ENCODE measurements around the gene LENEP. TPM values are rescaled to one million over a fixed set of nuclear protein-coding genes. Genes with fewer than 3 reads are reported as not detected.

LENEP gene
- total RNA-seq, 2 donors from 2014 or later = not detected

DNA sequence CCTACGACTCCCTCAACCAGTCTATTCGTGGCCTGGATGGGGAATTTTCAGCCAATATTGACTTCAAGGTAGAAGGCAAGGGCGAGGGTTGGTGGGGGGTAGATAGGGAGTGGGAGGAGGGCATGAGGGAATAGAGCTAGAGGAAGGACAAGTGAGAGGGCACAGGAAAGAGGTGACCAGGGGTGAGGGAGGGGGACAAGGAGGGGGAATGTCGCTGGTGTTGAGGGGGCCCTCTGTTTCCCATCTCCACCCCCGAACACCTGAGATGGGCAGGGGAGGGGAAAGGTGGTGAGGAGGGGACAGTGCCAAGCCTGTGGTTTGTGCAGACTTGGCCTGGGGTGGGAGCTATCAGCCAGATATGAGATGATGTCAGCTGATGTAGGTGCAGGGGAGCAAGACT lies 49.4 kb downstream of the LENEP start:
- no peaks in the 10 kb centered on the region for H3K9me3 ChIP-seq
- H3K27me3 ChIP-seq = no peaks in the 10 kb centered on the region
- 68 to 69% methylated on average over 5 of the region's 5 CpGs for WGBS, 2 donors
- no peak for ATAC-seq
- TF ChIP-seq, protein P1, sequence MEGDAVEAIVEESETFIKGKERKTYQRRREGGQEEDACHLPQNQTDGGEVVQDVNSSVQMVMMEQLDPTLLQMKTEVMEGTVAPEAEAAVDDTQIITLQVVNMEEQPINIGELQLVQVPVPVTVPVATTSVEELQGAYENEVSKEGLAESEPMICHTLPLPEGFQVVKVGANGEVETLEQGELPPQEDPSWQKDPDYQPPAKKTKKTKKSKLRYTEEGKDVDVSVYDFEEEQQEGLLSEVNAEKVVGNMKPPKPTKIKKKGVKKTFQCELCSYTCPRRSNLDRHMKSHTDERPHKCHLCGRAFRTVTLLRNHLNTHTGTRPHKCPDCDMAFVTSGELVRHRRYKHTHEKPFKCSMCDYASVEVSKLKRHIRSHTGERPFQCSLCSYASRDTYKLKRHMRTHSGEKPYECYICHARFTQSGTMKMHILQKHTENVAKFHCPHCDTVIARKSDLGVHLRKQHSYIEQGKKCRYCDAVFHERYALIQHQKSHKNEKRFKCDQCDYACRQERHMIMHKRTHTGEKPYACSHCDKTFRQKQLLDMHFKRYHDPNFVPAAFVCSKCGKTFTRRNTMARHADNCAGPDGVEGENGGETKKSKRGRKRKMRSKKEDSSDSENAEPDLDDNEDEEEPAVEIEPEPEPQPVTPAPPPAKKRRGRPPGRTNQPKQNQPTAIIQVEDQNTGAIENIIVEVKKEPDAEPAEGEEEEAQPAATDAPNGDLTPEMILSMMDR (IDR thresholded peaks at IDR 0.05) = no peak
- no peak for TF ChIP-seq POLR2A (IDR thresholded peaks at IDR 0.05)
- H3K27ac ChIP-seq = no peak overlapping the region
- peaks cover 6% of the 10 kb centered on the region for H3K4me1 ChIP-seq
- intact Hi-C loops (cut with DNase I) = no loop called here
- no peak overlapping the region for H3K4me3 ChIP-seq
- no peaks in the 10 kb centered on the region for H3K36me3 ChIP-seq (replicated peaks in 1 of 2; ENCODE audit: insufficient read depth in 1 of 2, low read depth in 2 of 2)
- DNase-seq = no peak

DNA sequence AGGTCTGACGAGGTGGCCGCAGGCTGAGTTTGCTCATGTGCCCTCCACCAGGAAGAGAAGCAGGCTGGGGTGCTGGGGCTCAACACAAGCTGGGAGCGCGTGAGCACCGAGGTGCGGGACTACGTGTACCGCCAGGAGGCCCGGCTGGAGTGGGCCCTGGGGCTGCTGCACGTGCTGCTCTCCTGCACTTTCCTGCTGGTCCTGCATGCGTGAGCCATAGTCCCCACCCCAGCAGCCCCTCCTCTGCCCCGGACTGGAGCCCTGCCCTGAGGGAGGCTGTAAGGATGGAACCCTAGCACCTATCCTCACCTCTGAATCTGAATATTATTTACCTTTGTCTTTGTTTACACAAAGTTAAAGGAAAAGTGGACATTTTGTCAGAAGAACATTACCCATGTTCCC lies 49.9 kb downstream of the LENEP start:
- Histone ChIP-seq H3K4me1 (peaks cover 6% of the 10 kb centered on the region), H3K9me3 (no peaks in the 10 kb centered on the region), H3K27me3 (no peaks in the 10 kb centered on the region), H3K4me3 (no peak overlapping the region), H3K36me3 (replicated peaks in 1 of 2; ENCODE audit: insufficient read depth in 1 of 2, low read depth in 2 of 2) (no peaks in the 10 kb centered on the region), H3K27ac (no peak overlapping the region)
- TF ChIP-seq POLR2A (IDR thresholded peaks at IDR 0.05) = no peak
- ATAC-seq = no peak
- intact Hi-C loops (cut with DNase I) = no loop called here
- peak in 1 of 4 donors; percentile 24 for DNase-seq
- WGBS, 2 donors = 54 to 72% methylated on average over 6 to 12 of the region's 12 CpGs

DNA sequence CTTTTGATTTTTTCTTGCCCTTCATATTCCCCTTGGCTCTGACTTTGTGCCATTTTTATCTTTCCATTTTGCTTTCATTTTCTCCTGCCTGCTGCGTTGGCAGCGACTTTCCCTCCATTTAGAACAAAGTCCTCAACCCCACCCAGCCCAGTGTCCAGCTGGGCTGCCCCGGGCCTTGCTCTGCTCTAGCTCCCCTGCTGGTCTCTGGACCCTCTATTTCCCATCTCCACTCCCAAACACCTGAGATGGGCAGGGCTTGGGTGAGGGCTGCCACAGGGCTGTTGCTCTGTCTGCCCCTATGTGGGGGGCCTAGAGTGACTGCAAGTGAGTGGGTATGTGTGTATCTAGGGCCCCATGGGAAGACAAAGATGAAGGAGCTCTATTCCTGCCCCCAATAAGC lies 50.4 kb downstream of the LENEP start:
- Histone ChIP-seq H3K4me1 (peaks cover 6% of the 10 kb centered on the region), H3K27me3 (no peaks in the 10 kb centered on the region), H3K4me3 (no peak overlapping the region), H3K36me3 (replicated peaks in 1 of 2; ENCODE audit: insufficient read depth in 1 of 2, low read depth in 2 of 2) (no peaks in the 10 kb centered on the region), H3K27ac (no peak overlapping the region), H3K9me3 (no peaks in the 10 kb centered on the region)
- no peak for ATAC-seq
- 53 to 60% methylated on average over 3 of the region's 3 CpGs for whole genome bisulfite sequencing, 2 donors
- no peak for TF ChIP-seq POLR2A (IDR thresholded peaks at IDR 0.05)
- TF ChIP-seq, protein P1 (IDR thresholded peaks at IDR 0.05) = no peak
- DNase-seq = no peak
- intact Hi-C loops (cut with DNase I) = no loop called here

Small RNA genes lying within 50 kb of the gene (microRNA-seq; reads per million reads assigned to microRNA genes)
- gene MIR4258 (ENCODE audit: borderline number of aligned reads in 2 of 2, borderline replicate concordance in 2 of 2) = 0 reads per million in 2 donors

Small RNA genes lying within 50 kb of the gene (small RNA-seq; reads per million reads assigned to genes)
- not detected for gene MIR4258
- not detected for gene RF00017

Other genes with a start within 250 kb of the LENEP start
- 1 to 10 TPM in 1 of 2 donors, under 1 TPM in 1; 0.33 to 1.6 TPM for gene KCNN3, start 123.3 kb upstream of the LENEP start, total RNA-seq
- gene PMVK, start 56.9 kb upstream of the LENEP start, total RNA-seq = 10 to 100 TPM in 1 of 2 donors, 1 to 10 TPM in 1; 7.0 to 18.5 TPM
- gene PBXIP1, start 37.5 kb upstream of the LENEP start, total RNA-seq = 10 to 100 TPM; 26.0 to 60.7 TPM
- 10 to 100 TPM; 10.9 to 15.2 TPM for gene PYGO2, start 31.8 kb upstream of the LENEP start, total RNA-seq
- gene SHC1, start 22.8 kb upstream of the LENEP start, total RNA-seq = 10 to 100 TPM; 38.1 to 45.5 TPM
- gene CKS1B, start 18.9 kb upstream of the LENEP start, total RNA-seq = 10 to 100 TPM; 15.6 to 29.0 TPM
- gene FLAD1, start 10.2 kb upstream of the LENEP start, total RNA-seq = 10 to 100 TPM; 10.1 to 51.4 TPM
- 10 to 100 TPM; 30.1 to 34.3 TPM for gene ZBTB7B, start 9.2 kb downstream of the LENEP start, total RNA-seq
- 1 to 10 TPM in 1 of 2 donors, under 1 TPM in 1; 0.33 to 1.8 TPM for gene DCST2, start 40.2 kb downstream of the LENEP start, total RNA-seq
- not detected for gene DCST1, start 40.2 kb downstream of the LENEP start, total RNA-seq
- 10 to 100 TPM; 37.2 to 48.5 TPM for gene ADAM15, start 57.7 kb downstream of the LENEP start, total RNA-seq
- gene EFNA4, start 70.2 kb downstream of the LENEP start, total RNA-seq = 1 to 10 TPM; 4.7 to 5.6 TPM
- 1 to 10 TPM in 1 of 2 donors, not detected in 1; 1.8 TPM for gene EFNA3, start 85.3 kb downstream of the LENEP start, total RNA-seq
- 10 to 100 TPM; 10.5 to 20.2 TPM for gene EFNA1, start 134.3 kb downstream of the LENEP start, total RNA-seq
- 10 to 100 TPM; 13.7 to 25.7 TPM for gene SLC50A1, start 142.3 kb downstream of the LENEP start, total RNA-seq
- 100 to 1,000 TPM in 1 of 2 donors, 1 to 10 TPM in 1; 6.2 to 106 TPM for gene DPM3, start 146.9 kb downstream of the LENEP start, total RNA-seq
- gene KRTCAP2, start 179.7 kb downstream of the LENEP start, total RNA-seq = 10 to 100 TPM; 46.4 to 71.5 TPM
- gene TRIM46, start 180.3 kb downstream of the LENEP start, total RNA-seq = under 1 TPM in 1 of 2 donors, not detected in 1; 0.26 TPM
- gene THBS3, start 214.3 kb downstream of the LENEP start, total RNA-seq = 10 to 100 TPM; 15.0 to 21.1 TPM
- 10 to 100 TPM in 1 of 2 donors, 1 to 10 TPM in 1; 5.9 to 16.3 TPM for gene MTX1, start 215.1 kb downstream of the LENEP start, total RNA-seq